Smooth muscle cell (in vitro differentiated cells): ENCODE data around the gene MED27. TPM values are rescaled to one million over a fixed set of nuclear protein-coding genes. Genes with fewer than 3 reads are reported as not detected.

Experiments used
- DNase-seq: peaks from one replicate; lab custom pipeline; 2025; ENCODE audit not compliant: unreplicated experiment; lab: John Stamatoyannopoulos, UW
- H2AFZ ChIP-seq: fragments of 200-600 bp; sonication (generic); 2 replicates; pipeline ENCODE4 v1.6.0; 2016; ENCODE audit warnings: antibody characterized with exemption, low read depth, mild to moderate bottlenecking
- H3F3A ChIP-seq: fragments of 200-600 bp; sonication (generic); 2 replicates; pipeline ENCODE4 v1.6.0; 2017; ENCODE audit warnings: antibody characterized with exemption, low read depth
- H3K27ac ChIP-seq: fragments of 200-600 bp; sonication (generic); 2 replicates; pipeline ENCODE4 v1.5.1; 2016; ENCODE audit warnings: low read depth, mild to moderate bottlenecking
- H3K27me3 ChIP-seq: fragments of 200-600 bp; sonication (generic); 2 replicates; pipeline ENCODE4 v1.6.1; 2016; ENCODE audit warnings: low read depth, mild to moderate bottlenecking
- H3K36me3 ChIP-seq: fragments of 200-600 bp; sonication (generic); 2 replicates; pipeline ENCODE4 v1.5.1; 2016; ENCODE audit warnings: low read depth
- H3K4me1 ChIP-seq: fragments of 200-600 bp; sonication (generic); 2 replicates; pipeline ENCODE4 v1.5.1; 2016; ENCODE audit warnings: low read depth
- H3K4me2 ChIP-seq: fragments of 200-600 bp; sonication (generic); 2 replicates; pipeline ENCODE4 v1.6.0; 2016; ENCODE audit warnings: mild to moderate bottlenecking
- H3K4me3 ChIP-seq: fragments of 200-600 bp; sonication (generic); 2 replicates; pipeline ENCODE4 v1.5.1; 2016; ENCODE audit warnings: mild to moderate bottlenecking
- H3K79me2 ChIP-seq: fragments of 200-600 bp; sonication (generic); 2 replicates; pipeline ENCODE4 v1.6.0; 2016; ENCODE audit warnings: low read depth, mild to moderate bottlenecking
- H3K9ac ChIP-seq: fragments of 200-600 bp; sonication (generic); 2 replicates; pipeline ENCODE4 v1.6.0; 2016; ENCODE audit warnings: low read depth
- H3K9me3 ChIP-seq: fragments of 200-600 bp; sonication (generic); replicated peaks from 2 replicates; pipeline ENCODE4 v1.5.1; 2016; ENCODE audit warnings: low read depth
- H4K20me1 ChIP-seq: fragments of 200-600 bp; sonication (generic); 2 replicates; pipeline ENCODE4 v1.6.0; 2016; ENCODE audit warnings: low read depth
- WGBS: methylation state at CpG from one replicate; pipeline ENCODE4 v1.1.7; 2016; ENCODE audit warnings: low lambda C conversion rate; 5-methylcytosine and 5-hydroxymethylcytosine counted together
- polyA plus RNA-seq: library from polyadenylated mRNA; unstranded; fragments of >200 nt; fragmentation: Nextera tagmentation; extraction: Ambion mirVana; gene quantifications from 2 replicates; pipeline ENCODE4 v1.2.1, GENCODE V29; 2016
- total RNA-seq: library from RNA; depleted of rRNA; stranded (reverse); fragments of >200 nt; gene quantifications from 2 replicates; pipeline ENCODE4 v1.2.3, GENCODE V29; 2014
- TF ChIP-seq, protein P1 (sequence below): fragments of 200-600 bp; sonication (generic); IDR thresholded peaks from 2 replicates; pipeline ENCODE4 v1.5.1; 2017; ENCODE audit warnings: borderline replicate concordance, mild to moderate bottlenecking, antibody characterized with exemption; ENCODE audit not compliant: insufficient read depth, poor library complexity, severe bottlenecking

MED27 gene
- total and polyA plus RNA-seq, 2 experiments from 2014 or later: 24.0 to 50.0 TPM

DNA sequence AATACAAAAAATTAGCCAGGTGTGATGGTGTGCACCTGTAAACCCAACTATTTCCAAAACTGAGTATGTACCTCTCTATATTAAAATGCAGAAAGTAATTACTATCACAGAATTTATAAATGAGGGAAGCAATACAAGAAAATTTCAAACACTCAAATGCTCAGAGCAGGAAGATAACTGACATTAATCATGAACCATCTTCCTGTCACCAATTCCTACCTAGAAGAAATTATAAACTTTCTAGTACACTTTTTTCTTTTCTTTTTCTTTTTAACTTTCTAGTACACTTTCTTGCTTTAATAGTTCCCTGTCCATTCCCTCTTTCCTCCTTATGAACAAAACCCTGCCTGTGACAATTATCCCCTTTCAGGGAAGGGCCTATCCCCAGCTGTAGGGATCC lies 106.8 kb downstream of the MED27 start:
- Histone ChIP-seq H3K27ac (no peak overlapping the region), H3K36me3 (no peaks in the 10 kb centered on the region), H3K4me3 (no peak overlapping the region), H4K20me1 (peaks cover 84% of the 10 kb centered on the region), H2AFZ (no peak overlapping the region), H3F3A (no peaks in the 10 kb centered on the region), H3K27me3 (no peaks in the 10 kb centered on the region), H3K79me2 (no peaks in the 10 kb centered on the region), H3K4me2 (no peak overlapping the region), H3K4me1 (no peaks in the 10 kb centered on the region), H3K9ac (no peak overlapping the region), H3K9me3 (no peaks in the 10 kb centered on the region)
- TF ChIP-seq, protein P1, sequence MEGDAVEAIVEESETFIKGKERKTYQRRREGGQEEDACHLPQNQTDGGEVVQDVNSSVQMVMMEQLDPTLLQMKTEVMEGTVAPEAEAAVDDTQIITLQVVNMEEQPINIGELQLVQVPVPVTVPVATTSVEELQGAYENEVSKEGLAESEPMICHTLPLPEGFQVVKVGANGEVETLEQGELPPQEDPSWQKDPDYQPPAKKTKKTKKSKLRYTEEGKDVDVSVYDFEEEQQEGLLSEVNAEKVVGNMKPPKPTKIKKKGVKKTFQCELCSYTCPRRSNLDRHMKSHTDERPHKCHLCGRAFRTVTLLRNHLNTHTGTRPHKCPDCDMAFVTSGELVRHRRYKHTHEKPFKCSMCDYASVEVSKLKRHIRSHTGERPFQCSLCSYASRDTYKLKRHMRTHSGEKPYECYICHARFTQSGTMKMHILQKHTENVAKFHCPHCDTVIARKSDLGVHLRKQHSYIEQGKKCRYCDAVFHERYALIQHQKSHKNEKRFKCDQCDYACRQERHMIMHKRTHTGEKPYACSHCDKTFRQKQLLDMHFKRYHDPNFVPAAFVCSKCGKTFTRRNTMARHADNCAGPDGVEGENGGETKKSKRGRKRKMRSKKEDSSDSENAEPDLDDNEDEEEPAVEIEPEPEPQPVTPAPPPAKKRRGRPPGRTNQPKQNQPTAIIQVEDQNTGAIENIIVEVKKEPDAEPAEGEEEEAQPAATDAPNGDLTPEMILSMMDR: no peak
- no peak for DNase-seq

DNA sequence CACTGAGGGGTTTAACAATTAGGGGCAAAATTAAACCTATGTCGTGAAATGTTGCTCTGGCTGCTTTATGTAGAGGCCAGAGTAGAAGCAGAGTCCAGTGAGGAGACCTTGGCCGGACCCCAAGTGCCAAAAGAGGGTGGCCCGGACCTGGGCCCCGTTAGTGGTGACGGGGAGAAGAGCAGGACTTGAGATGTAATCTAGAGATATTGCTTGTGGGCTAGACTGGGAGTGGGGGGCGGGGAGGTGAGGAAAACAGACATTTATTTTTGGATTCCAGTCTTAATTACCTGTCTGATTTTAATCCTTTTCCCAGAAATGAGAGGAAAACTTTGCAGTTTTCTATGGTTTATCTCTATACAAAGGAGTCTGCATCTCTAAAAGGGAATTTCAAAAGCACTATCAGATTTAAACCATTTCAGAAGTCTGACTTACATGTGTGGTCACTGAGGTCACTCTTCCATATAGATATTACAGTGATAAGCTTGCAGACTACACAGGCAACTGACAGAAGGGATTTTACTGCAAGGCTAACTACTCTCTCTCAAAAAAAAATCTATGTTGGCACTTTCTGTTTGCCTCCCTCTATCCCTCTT lies 108.1 kb downstream of the MED27 start:
- WGBS: 86% methylated on average over 6 of the region's 6 CpGs
- H3K4me3 ChIP-seq: no peak overlapping the region
- no peaks in the 10 kb centered on the region for H3F3A ChIP-seq
- H3K36me3 ChIP-seq: no peaks in the 10 kb centered on the region
- H2AFZ ChIP-seq: no peak overlapping the region
- no peak overlapping the region for H3K4me2 ChIP-seq
- no peak overlapping the region for H3K9ac ChIP-seq
- H3K27ac ChIP-seq: no peak overlapping the region
- no peak for DNase-seq
- H3K9me3 ChIP-seq: no peaks in the 10 kb centered on the region
- H3K4me1 ChIP-seq: no peaks in the 10 kb centered on the region
- H3K27me3 ChIP-seq: no peaks in the 10 kb centered on the region
- no peaks in the 10 kb centered on the region for H3K79me2 ChIP-seq
- H4K20me1 ChIP-seq: peaks cover 81% of the 10 kb centered on the region
- TF ChIP-seq, protein P1: no peak

DNA sequence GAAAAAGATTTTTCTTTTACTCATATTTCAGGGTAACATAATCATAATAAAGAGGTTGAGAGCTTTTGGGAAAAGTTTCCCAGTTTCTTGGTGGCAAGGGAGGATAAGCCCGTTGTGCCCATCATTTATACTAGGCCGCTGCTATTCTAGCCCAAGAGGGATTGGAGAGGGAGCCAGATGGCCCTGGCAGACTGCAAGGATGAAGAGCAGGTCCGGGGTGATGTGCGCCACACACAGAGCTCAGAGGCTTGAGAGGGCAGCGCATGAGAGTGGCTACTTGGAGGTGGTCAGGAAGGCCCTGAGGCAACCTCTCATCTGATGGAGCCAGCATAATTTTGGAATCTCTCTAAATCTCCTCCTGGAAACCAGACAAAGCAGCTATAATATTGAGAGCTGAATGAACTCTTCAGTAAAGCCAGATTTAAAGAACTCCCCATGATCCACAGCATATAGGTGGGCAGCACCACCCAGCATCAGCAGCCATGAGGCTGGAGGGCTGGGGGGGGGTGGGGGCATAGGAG lies 110.1 kb downstream of the MED27 start:
- no peak for DNase-seq

More for the DNA sequence above, 110.1 kb downstream of the MED27 start:
- TF ChIP-seq, protein P1: no peak
- WGBS: 93% methylated on average over 5 of the region's 5 CpGs
- no peaks in the 10 kb centered on the region for H3K36me3 ChIP-seq
- no peaks in the 10 kb centered on the region for H3K9me3 ChIP-seq
- no peaks in the 10 kb centered on the region for H3K4me1 ChIP-seq
- H3K27ac ChIP-seq: no peak overlapping the region
- peaks cover 80% of the 10 kb centered on the region for H4K20me1 ChIP-seq
- H3K4me2 ChIP-seq: no peak overlapping the region
- no peak overlapping the region for H3K4me3 ChIP-seq
- no peaks in the 10 kb centered on the region for H3K27me3 ChIP-seq
- no peaks in the 10 kb centered on the region for H3K79me2 ChIP-seq
- no peak overlapping the region for H3K9ac ChIP-seq
- H2AFZ ChIP-seq: no peak overlapping the region
- H3F3A ChIP-seq: no peaks in the 10 kb centered on the region
